ENCODE data around the gene SCAF1. TPM values are rescaled to one million over a fixed set of nuclear protein-coding genes. Genes with fewer than 3 reads are reported as not detected.

Gene SCAF1
- total RNA-seq, 1 donor from 2014 or later = 105 TPM

DNA sequence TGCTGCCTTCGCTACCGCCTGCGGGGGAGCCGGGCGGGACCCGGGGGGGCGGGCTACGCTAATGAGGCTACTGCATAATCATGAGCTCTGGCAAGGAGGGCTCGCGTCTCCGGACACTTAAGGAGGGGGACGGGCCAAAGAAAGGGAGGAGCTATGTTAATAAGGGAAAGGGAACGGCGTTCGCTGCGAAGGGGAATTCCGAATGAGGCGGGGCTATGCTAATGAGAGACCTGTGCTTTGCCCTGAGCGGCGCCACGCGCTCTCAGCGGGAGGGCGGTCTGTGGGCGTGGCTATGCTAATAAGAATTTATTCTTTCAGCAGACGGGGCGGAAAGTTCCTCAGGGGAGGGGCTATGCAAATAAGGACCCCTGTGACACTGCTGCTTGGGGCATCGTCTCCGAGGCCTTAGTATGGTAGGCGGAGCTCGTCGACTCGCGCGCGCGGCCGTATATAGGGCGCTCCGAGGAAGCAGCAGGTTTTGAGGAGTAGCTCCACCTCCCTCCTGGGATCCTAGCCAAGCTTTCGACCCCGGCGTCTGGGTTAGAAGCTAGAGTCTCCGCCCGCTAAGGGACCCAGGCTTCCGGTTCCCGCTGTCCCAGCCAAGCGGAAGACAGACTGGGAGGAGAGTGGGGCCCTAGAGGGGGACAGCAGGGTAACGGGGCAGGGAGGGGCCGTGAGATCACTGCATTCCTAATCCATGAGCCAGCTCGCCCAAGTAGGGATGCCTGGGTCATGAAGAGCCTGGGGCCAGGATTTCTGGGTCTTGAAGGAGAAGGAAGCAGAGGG, 1.7 kb upstream of the SCAF1 start, which contains the start of gene RRAS:
RRAS (minus strand) TSS at position 31 of the 786 bp plus-strand sequence. CDS start 45 bp downstream, outside the sequence.
- Mint-ChIP-seq H3K4me3 (ENCODE audit: unreplicated experiment) (peak within 1 kb of the TSS; percentile 100), H3K36me3 (ENCODE audit: low read depth, unreplicated experiment) (peaks cover 3% of the 10 kb centered on the region), H3K4me1 (ENCODE audit: low read depth, unreplicated experiment) (peaks cover 32% of the 10 kb centered on the region), H3K9me3 (ENCODE audit: unreplicated experiment) (peaks cover 1% of the 10 kb centered on the region), H3K27ac (ENCODE audit: unreplicated experiment) (peak within 1 kb of the TSS; percentile 100), H3K27me3 (ENCODE audit: low read depth, unreplicated experiment) (no peaks in the 10 kb centered on the region)
- Histone ChIP-seq H3K4me3 (ENCODE audit: insufficient read depth, low read depth, low read length) (peak within 1 kb of the TSS; percentile 79), H3K79me2 (ENCODE audit: insufficient read depth, low read length) (peaks cover 42% of the 10 kb centered on the region), H3K4me2 (ENCODE audit: low read length) (peak within 1 kb of the TSS; percentile 96), H3K36me3 (ENCODE audit: insufficient read depth, low read length) (no peaks in the 10 kb centered on the region), H3K9me3 (ENCODE audit: insufficient read depth, low read depth, low read length) (no peaks in the 10 kb centered on the region), H3K27me3 (ENCODE audit: insufficient read depth, low read length) (no peaks in the 10 kb centered on the region), H3K9ac (ENCODE audit: low read length) (peak within 1 kb of the TSS; percentile 100), H3K4me1 (ENCODE audit: insufficient read depth, low read length) (peaks cover 40% of the 10 kb centered on the region), H4K20me1 (ENCODE audit: insufficient read depth, low read length) (peaks cover 21% of the 10 kb centered on the region), H3K27ac (ENCODE audit: low read depth, low read length) (peak within 1 kb of the TSS; percentile 99), H2AFZ (ENCODE audit: low read depth, low read length) (no peak within 1 kb of the TSS)
- FAIRE-seq (peak; percentile 80), DNase-seq (ENCODE audit: low read depth) (peak; percentile 99)
- TF ChIP-seq, protein P1, sequence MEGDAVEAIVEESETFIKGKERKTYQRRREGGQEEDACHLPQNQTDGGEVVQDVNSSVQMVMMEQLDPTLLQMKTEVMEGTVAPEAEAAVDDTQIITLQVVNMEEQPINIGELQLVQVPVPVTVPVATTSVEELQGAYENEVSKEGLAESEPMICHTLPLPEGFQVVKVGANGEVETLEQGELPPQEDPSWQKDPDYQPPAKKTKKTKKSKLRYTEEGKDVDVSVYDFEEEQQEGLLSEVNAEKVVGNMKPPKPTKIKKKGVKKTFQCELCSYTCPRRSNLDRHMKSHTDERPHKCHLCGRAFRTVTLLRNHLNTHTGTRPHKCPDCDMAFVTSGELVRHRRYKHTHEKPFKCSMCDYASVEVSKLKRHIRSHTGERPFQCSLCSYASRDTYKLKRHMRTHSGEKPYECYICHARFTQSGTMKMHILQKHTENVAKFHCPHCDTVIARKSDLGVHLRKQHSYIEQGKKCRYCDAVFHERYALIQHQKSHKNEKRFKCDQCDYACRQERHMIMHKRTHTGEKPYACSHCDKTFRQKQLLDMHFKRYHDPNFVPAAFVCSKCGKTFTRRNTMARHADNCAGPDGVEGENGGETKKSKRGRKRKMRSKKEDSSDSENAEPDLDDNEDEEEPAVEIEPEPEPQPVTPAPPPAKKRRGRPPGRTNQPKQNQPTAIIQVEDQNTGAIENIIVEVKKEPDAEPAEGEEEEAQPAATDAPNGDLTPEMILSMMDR (IDR thresholded peaks at IDR 0.05; ENCODE audit: insufficient read depth, low read depth, low read length) = no peak
- no peak for TF ChIP-seq EZH2 (IDR thresholded peaks at IDR 0.05; ENCODE audit: insufficient read depth, low read length)

GRCh38 chr19:49642492-49643035, 555 bp downstream of the SCAF1 start:
- no peak for TF ChIP-seq EZH2 (IDR thresholded peaks at IDR 0.05; ENCODE audit: insufficient read depth, low read length)
- TF ChIP-seq, protein P1 (IDR thresholded peaks at IDR 0.05; ENCODE audit: insufficient read depth, low read depth, low read length) = no peak
- Histone ChIP-seq H3K27me3 (ENCODE audit: insufficient read depth, low read length) (no peaks in the 10 kb centered on the region), H3K27ac (ENCODE audit: low read depth, low read length) (peak overlapping the region; percentile 99), H3K79me2 (ENCODE audit: insufficient read depth, low read length) (peaks cover 64% of the 10 kb centered on the region), H3K4me3 (ENCODE audit: insufficient read depth, low read depth, low read length) (peak overlapping the region; percentile 100), H3K4me1 (ENCODE audit: insufficient read depth, low read length) (peaks cover 37% of the 10 kb centered on the region), H3K4me2 (ENCODE audit: low read length) (peak overlapping the region; percentile 96), H2AFZ (ENCODE audit: low read depth, low read length) (peak overlapping the region; percentile 73), H4K20me1 (ENCODE audit: insufficient read depth, low read length) (peaks cover 44% of the 10 kb centered on the region), H3K36me3 (ENCODE audit: insufficient read depth, low read length) (peaks cover 3% of the 10 kb centered on the region), H3K9ac (ENCODE audit: low read length) (peak overlapping the region; percentile 100), H3K9me3 (ENCODE audit: insufficient read depth, low read depth, low read length) (no peaks in the 10 kb centered on the region)
- H3K36me3 Mint-ChIP-seq (ENCODE audit: low read depth, unreplicated experiment) = peaks cover 6% of the 10 kb centered on the region
- H3K9me3 Mint-ChIP-seq (ENCODE audit: unreplicated experiment) = no peaks in the 10 kb centered on the region
- no peaks in the 10 kb centered on the region for H3K27me3 Mint-ChIP-seq (ENCODE audit: low read depth, unreplicated experiment)
- peak overlapping the region; percentile 100 for H3K4me3 Mint-ChIP-seq (ENCODE audit: unreplicated experiment)
- DNase-seq (ENCODE audit: low read depth) (no peak), FAIRE-seq (no peak)
- peaks cover 27% of the 10 kb centered on the region for H3K4me1 Mint-ChIP-seq (ENCODE audit: low read depth, unreplicated experiment)
- peak overlapping the region; percentile 99 for H3K27ac Mint-ChIP-seq (ENCODE audit: unreplicated experiment)

All from astrocyte (in vitro differentiated cells and primary cell).